ENCODE measurements around the gene MTOR. TPM values are rescaled to one million over a fixed set of nuclear protein-coding genes. Genes with fewer than 3 reads are reported as not detected.
"Not testable (repeated sequence)": the region's sequence is repeated elsewhere in the genome, so short reads cannot be mapped to it uniquely, and the experiment has no call there.

Gene MTOR
- total RNA-seq, 1 experiment from 2014 or later = 48.0 TPM

- CTCF ChIA-PET = no interaction called here
- TF ChIP-seq CTCF (conservative IDR thresholded peaks at IDR 0.05; ENCODE audit: low read depth, low read length) (no peak), EZH2 (IDR thresholded peaks at IDR 0.05; ENCODE audit: low read length, unreplicated experiment) (no peak), EZH2phosphoT487 (IDR thresholded peaks at IDR 0.05; ENCODE audit: borderline replicate concordance, low read length) (no peak)
- BruUV-seq (replicated peaks) = no TSS peak
Observed at GRCh38 chr1:11065796-11066195, 196.6 kb downstream of the MTOR start.

GRCh38 chr1:11064942-11065341, 197.4 kb downstream of the MTOR start:
- Histone ChIP-seq H3K79me2 (ENCODE audit: low read length) (peaks cover 20% of the 10 kb centered on the region), H3K4me3 (ENCODE audit: low read length) (no peak overlapping the region), H3K4me1 (ENCODE audit: insufficient read depth, low read length) (peaks cover 6% of the 10 kb centered on the region; the same call in 1 of the 2 replicates), H3K9me2 (replicated peaks; ENCODE audit: low read length) (no peaks in the 10 kb centered on the region), H3K9me3 (ENCODE audit: low read length) (no peaks in the 10 kb centered on the region), H4K20me1 (ENCODE audit: low read length) (no peaks in the 10 kb centered on the region), H3K4me2 (ENCODE audit: low read length) (no peak overlapping the region), H3F3A (ENCODE audit: low read length, unreplicated experiment) (no peaks in the 10 kb centered on the region), H2AFZ (ENCODE audit: low read length) (no peak overlapping the region), H3K36me3 (ENCODE audit: low read depth, low read length) (peaks cover 42% of the 10 kb centered on the region), H3K27me3 (ENCODE audit: low read length) (no peaks in the 10 kb centered on the region), H3K9ac (ENCODE audit: low read length) (no peak overlapping the region), H3K27ac (ENCODE audit: low read length) (no peak overlapping the region)
- ChIA-PET POLR2A (ENCODE audit: unreplicated experiment) (no interaction called here), CTCF (no interaction called here)
- intact Hi-C loops (cut with micrococcal nuclease) = no loop called here
- ATAC-seq (no peak), DNase-seq (no peak)
- TF ChIP-seq EZH2phosphoT487 (IDR thresholded peaks at IDR 0.05; ENCODE audit: borderline replicate concordance, low read length) (no peak), CTCF (conservative IDR thresholded peaks at IDR 0.05; ENCODE audit: low read depth, low read length) (no peak), EZH2 (IDR thresholded peaks at IDR 0.05; ENCODE audit: low read length, unreplicated experiment) (no peak)
- no TSS peak for BruUV-seq (replicated peaks)

More at GRCh38 chr1:11065796-11066195, 196.6 kb downstream of the MTOR start:
- H4K20me1 ChIP-seq (ENCODE audit: low read length) = no peaks in the 10 kb centered on the region
- H3K9ac ChIP-seq (ENCODE audit: low read length) = no peak overlapping the region
- H3F3A ChIP-seq (ENCODE audit: low read length, unreplicated experiment) = no peaks in the 10 kb centered on the region
- H3K79me2 ChIP-seq (ENCODE audit: low read length) = peaks cover 13% of the 10 kb centered on the region
- intact Hi-C loops (cut with micrococcal nuclease) = no loop called here
- DNase-seq (no peak), ATAC-seq (no peak)
- no peak overlapping the region for H3K4me2 ChIP-seq (ENCODE audit: low read length)
- no peaks in the 10 kb centered on the region for H3K9me3 ChIP-seq (ENCODE audit: low read length)
- POLR2A ChIA-PET (ENCODE audit: unreplicated experiment) = no interaction called here
- H2AFZ ChIP-seq (ENCODE audit: low read length) = no peak overlapping the region
- peaks cover 3% of the 10 kb centered on the region; the same call in 1 of the 2 replicates for H3K4me1 ChIP-seq (ENCODE audit: insufficient read depth, low read length)
- no peak overlapping the region for H3K4me3 ChIP-seq (ENCODE audit: low read length)
- peaks cover 45% of the 10 kb centered on the region for H3K36me3 ChIP-seq (ENCODE audit: low read depth, low read length)
- no peak overlapping the region for H3K27ac ChIP-seq (ENCODE audit: low read length)
- H3K9me2 ChIP-seq (replicated peaks; ENCODE audit: low read length) = no peaks in the 10 kb centered on the region
- H3K27me3 ChIP-seq (ENCODE audit: low read length) = no peaks in the 10 kb centered on the region

GRCh38 chr1:11063937-11064537, 198.3 kb downstream of the MTOR start:
- peak; percentile 51 for DNase-seq
- intact Hi-C loops (cut with micrococcal nuclease); BruUV-seq (replicated peaks); H4K20me1 ChIP-seq (ENCODE audit: low read length); H3K4me2 ChIP-seq (ENCODE audit: low read length); H2AFZ ChIP-seq (ENCODE audit: low read length); ATAC-seq; H3K9ac ChIP-seq (ENCODE audit: low read length); H3K27ac ChIP-seq (ENCODE audit: low read length); H3K9me2 ChIP-seq (replicated peaks; ENCODE audit: low read length); H3F3A ChIP-seq (ENCODE audit: low read length, unreplicated experiment); POLR2A ChIA-PET (ENCODE audit: unreplicated experiment); H3K9me3 ChIP-seq (ENCODE audit: low read length); H3K4me3 ChIP-seq (ENCODE audit: low read length); H3K4me1 ChIP-seq (ENCODE audit: insufficient read depth, low read length); H3K27me3 ChIP-seq (ENCODE audit: low read length): not testable (repeated sequence)
- H3K79me2 ChIP-seq (ENCODE audit: low read length) = peaks cover 27% of the 10 kb centered on the region
- H3K36me3 ChIP-seq (ENCODE audit: low read depth, low read length) = peaks cover 33% of the 10 kb centered on the region
- CTCF ChIA-PET = interaction anchor here (0.6 kb wide), 1 partner anchor 8 kb away, joined by 3 read pairs; no protein-coding TSS in a partner anchor
- peak; percentile 43; the same call in 1 of the 2 replicates for TF ChIP-seq CTCF (conservative IDR thresholded peaks at IDR 0.05; ENCODE audit: low read depth, low read length)
